ENCODE measurements around the gene PSMD3.

PSMD3 gene

DNA sequence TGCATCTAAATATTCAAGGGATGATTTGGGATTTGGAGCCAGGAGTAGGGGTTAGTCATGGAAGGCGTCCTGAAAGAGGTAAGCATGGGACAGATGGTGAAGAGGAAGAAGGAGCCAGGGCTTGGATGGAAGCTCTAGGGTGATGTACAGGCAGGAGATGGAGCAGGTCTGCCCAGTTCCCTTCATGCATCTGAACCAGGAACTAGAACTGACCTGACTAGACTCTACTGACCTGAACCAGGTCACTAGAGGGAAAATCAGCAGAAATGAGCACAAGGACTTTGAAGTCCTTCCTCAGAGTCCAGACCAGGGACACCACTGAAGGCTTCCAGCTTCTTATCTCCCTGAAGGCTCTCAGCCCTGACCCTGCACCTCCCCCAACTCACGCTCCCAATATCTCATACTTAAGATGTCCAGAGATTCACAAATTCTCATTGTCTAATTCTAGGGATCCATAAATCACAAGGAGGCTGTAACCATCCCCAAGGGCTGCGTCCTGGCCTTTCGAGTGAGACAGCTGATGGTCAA is 9.5 kb upstream of the PSMD3 start:
- H3K4me3 ChIP-seq (ENCODE audit: low read depth, low read length) = no peak overlapping the region
- no peak for TF ChIP-seq CTCF (IDR thresholded peaks at IDR 0.05; ENCODE audit: low read depth, low read length)

DNA sequence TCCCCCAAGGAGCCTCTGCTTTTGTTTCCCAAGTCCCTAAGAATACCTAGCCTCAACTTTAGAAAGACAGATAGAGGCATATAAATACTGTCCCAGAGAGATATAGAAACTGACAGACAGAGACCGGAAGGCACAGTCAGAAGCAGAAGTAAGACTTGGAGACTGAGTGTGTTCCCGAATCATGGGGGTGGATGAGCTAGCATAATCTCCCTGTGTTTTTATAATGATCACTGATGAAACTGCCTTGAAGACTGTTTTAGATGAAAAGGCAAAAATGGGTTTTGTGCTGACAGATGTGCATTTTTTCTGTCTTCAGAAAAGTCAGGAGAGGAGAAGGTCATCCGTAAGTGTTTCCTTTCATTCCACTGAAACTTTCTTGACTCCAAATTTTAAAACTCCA is 8.3 kb upstream of the PSMD3 start:
- no peak for TF ChIP-seq CTCF (IDR thresholded peaks at IDR 0.05; ENCODE audit: low read depth, low read length)
- no peak overlapping the region for H3K4me3 ChIP-seq (ENCODE audit: low read depth, low read length)

GRCh38 chr17:39973496-39973895 is 7.1 kb upstream of the PSMD3 start:
- TF ChIP-seq CTCF (IDR thresholded peaks at IDR 0.05; ENCODE audit: low read depth, low read length) = no peak
- no peak overlapping the region for H3K4me3 ChIP-seq (ENCODE audit: low read depth, low read length)

- no peak for TF ChIP-seq CTCF (IDR thresholded peaks at IDR 0.05; ENCODE audit: low read depth, low read length)
- no peak overlapping the region for H3K4me3 ChIP-seq (ENCODE audit: low read depth, low read length)
Observed at GRCh38 chr17:39974433-39974832, 6.2 kb upstream of the PSMD3 start.

GRCh38 chr17:39975801-39976200 is 4.8 kb upstream of the PSMD3 start:
- no peak overlapping the region for H3K4me3 ChIP-seq (ENCODE audit: low read depth, low read length)
- TF ChIP-seq CTCF (IDR thresholded peaks at IDR 0.05; ENCODE audit: low read depth, low read length) = no peak

- no peak overlapping the region for H3K4me3 ChIP-seq (ENCODE audit: low read depth, low read length)
- TF ChIP-seq CTCF (IDR thresholded peaks at IDR 0.05; ENCODE audit: low read depth, low read length) = no peak
Observed at GRCh38 chr17:39979016-39979670, 1.5 kb upstream of the PSMD3 start.

- TF ChIP-seq CTCF (IDR thresholded peaks at IDR 0.05; ENCODE audit: low read depth, low read length) = no peak
Observed at GRCh38 chr17:39979893-39980350, 685 bp upstream of the PSMD3 start.

More at GRCh38 chr17:39979893-39980350, 685 bp upstream of the PSMD3 start:
- H3K4me3 ChIP-seq (ENCODE audit: low read depth, low read length) = peak overlapping the region; percentile 84
